Activated naive CD8-positive, alpha-beta T cell treated with anti-CD3 and anti-CD28 coated beads, Interleukin-2, amount 10 ng/mL, durations not matched to agents 7 days and 5 days (primary cell): ENCODE results near the gene KRT40. TPM values are rescaled to one million over a fixed set of nuclear protein-coding genes. Genes with fewer than 3 reads are reported as not detected.

Experiments
- ATAC-seq: fragments of 150-1000 bp; cut with Tn5 transposase; one replicate; pipeline ENCODE4 v1.10.0; 2021; ENCODE audit warnings: low read depth, moderate library complexity
- POLR2A ChIA-PET: fragments of 350-600 bp; sonication (Branson Sonifier 250); formaldehyde crosslinking; loops from one replicate; lab custom pipeline; 2021; ENCODE audit warnings: antibody characterized with exemption; lab: Charles Lee
- DNase-seq: peaks from one replicate; pipeline ENCODE4 v3.0.0; 2021
- H3K27ac Mint-ChIP-seq: one replicate; pipeline ENCODE4 v1.8.0; 2022; ENCODE audit warnings: mild to moderate bottlenecking, mixed read lengths
- H3K27me3 Mint-ChIP-seq: one replicate; pipeline ENCODE4 v1.8.0; 2022; ENCODE audit warnings: mild to moderate bottlenecking, moderate library complexity, mixed read lengths
- H3K36me3 Mint-ChIP-seq: one replicate; pipeline ENCODE4 v1.8.0; 2021; ENCODE audit warnings: mild to moderate bottlenecking, mixed read lengths
- H3K4me1 Mint-ChIP-seq: one replicate; pipeline ENCODE4 v1.8.0; 2021; ENCODE audit warnings: mixed read lengths
- H3K4me3 Mint-ChIP-seq: one replicate; pipeline ENCODE4 v1.8.0; 2022; ENCODE audit warnings: mild to moderate bottlenecking, moderate library complexity, mixed read lengths
- H3K9me3 Mint-ChIP-seq: one replicate; pipeline ENCODE4 v1.8.0; 2021; ENCODE audit warnings: mixed read lengths
- total RNA-seq, 2 experiments: library from RNA; stranded (reverse); gene quantifications; one replicate each; pipeline ENCODE4 v1.2.3, GENCODE V29; 2021

The KRT40 gene
- total RNA-seq, 2 experiments from 2014 or later = not detected

DNA sequence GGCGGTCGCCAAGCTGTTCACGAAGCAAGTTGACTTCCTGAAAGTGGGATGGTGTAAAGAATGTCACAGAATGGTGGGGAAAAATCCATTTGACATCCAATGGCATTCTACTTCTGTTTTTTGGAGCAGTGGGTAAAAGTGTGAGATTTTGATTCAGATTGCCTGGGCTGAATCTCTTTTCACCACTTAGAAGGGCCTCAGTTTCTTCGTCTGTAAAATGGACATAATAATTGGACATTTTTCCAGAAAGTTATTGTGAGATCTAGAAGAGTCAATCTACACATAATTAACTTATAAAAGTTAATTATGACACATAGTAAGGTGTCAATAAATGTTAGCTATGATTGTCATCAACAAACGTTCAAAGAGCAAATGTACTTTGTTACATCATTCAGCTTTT is 3.0 kb downstream of the KRT40 start:
- H3K4me3 Mint-ChIP-seq = no peak overlapping the region
- H3K9me3 Mint-ChIP-seq = no peaks in the 10 kb centered on the region
- DNase-seq = no peak
- H3K36me3 Mint-ChIP-seq = no peaks in the 10 kb centered on the region
- H3K27ac Mint-ChIP-seq = no peak overlapping the region
- ATAC-seq = no peak
- H3K4me1 Mint-ChIP-seq = no peaks in the 10 kb centered on the region
- POLR2A ChIA-PET = no interaction called here
- peaks cover 17% of the 10 kb centered on the region for H3K27me3 Mint-ChIP-seq

DNA sequence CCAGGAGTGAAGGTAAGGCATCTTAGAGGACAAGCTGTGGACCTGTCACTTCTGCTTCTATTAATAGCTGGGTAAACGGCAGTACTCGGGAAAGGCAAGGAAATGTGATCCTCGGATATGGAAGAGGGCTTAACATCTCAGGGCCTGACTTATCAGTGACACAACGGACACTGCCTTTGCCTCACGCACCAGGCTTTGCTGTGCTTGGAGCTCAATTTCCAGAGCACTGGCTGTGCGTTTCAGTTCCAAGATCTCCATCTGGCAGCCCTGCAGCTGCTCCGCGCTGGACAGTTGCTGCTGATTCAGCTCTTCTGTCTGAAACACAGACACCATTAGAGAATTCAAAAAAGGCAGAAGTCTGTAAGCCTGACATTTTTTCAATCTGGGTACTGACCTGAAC is 3.5 kb downstream of the KRT40 start:
- no peaks in the 10 kb centered on the region for H3K4me1 Mint-ChIP-seq
- H3K27me3 Mint-ChIP-seq = peaks cover 14% of the 10 kb centered on the region
- H3K36me3 Mint-ChIP-seq = no peaks in the 10 kb centered on the region
- no peak overlapping the region for H3K4me3 Mint-ChIP-seq
- POLR2A ChIA-PET = no interaction called here
- ATAC-seq (no peak), DNase-seq (no peak)
- no peak overlapping the region for H3K27ac Mint-ChIP-seq
- H3K9me3 Mint-ChIP-seq = no peaks in the 10 kb centered on the region

GRCh38 chr17:40980117-40980516 is 4.0 kb downstream of the KRT40 start:
- Mint-ChIP-seq H3K27me3 (peaks cover 14% of the 10 kb centered on the region), H3K4me3 (no peak overlapping the region), H3K4me1 (no peaks in the 10 kb centered on the region), H3K36me3 (no peaks in the 10 kb centered on the region), H3K9me3 (no peaks in the 10 kb centered on the region), H3K27ac (no peak overlapping the region)
- POLR2A ChIA-PET = no interaction called here
- DNase-seq (no peak), ATAC-seq (no peak)

- Mint-ChIP-seq H3K4me3 (no peak overlapping the region), H3K9me3 (no peaks in the 10 kb centered on the region), H3K4me1 (no peaks in the 10 kb centered on the region), H3K27ac (no peak overlapping the region), H3K36me3 (no peaks in the 10 kb centered on the region), H3K27me3 (peaks cover 14% of the 10 kb centered on the region)
- ATAC-seq (no peak), DNase-seq (no peak)
- POLR2A ChIA-PET = no interaction called here
These were observed 5.5 kb downstream of the KRT40 start for GRCh38 chr17:40978575-40979151.

DNA sequence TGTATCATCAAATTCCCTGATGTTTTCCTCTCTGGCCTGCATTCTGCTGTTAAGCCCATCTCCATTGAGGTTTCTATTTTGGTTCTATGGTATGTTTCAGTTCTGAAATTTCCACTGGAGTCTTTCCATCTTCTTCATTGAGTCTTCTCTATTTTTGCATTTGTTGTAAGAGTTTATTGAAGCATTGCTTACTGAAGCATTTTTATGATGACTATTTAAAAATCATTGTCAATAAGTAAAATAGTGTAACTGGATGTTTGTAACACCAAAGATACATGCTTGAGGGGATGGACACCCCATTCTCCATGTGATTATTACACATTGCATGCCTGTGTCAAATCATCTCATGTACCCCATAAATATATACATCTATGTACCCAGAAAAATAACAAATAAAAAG is 8.6 kb downstream of the KRT40 start:
- Mint-ChIP-seq H3K4me1 (no peaks in the 10 kb centered on the region), H3K27ac (no peak overlapping the region), H3K4me3 (no peak overlapping the region), H3K9me3 (no peaks in the 10 kb centered on the region), H3K27me3 (peaks cover 12% of the 10 kb centered on the region), H3K36me3 (no peaks in the 10 kb centered on the region)
- ATAC-seq (no peak), DNase-seq (no peak)
- POLR2A ChIA-PET = interaction anchor here (0.6 kb wide), 1 partner anchor 69 kb away, joined by 3 read pairs; no protein-coding TSS in a partner anchor

- POLR2A ChIA-PET = no interaction called here
- no peak for ATAC-seq
- DNase-seq = no peak
- no peaks in the 10 kb centered on the region for H3K4me1 Mint-ChIP-seq
- no peaks in the 10 kb centered on the region for H3K9me3 Mint-ChIP-seq
- H3K27me3 Mint-ChIP-seq = peaks cover 13% of the 10 kb centered on the region
- no peak overlapping the region for H3K27ac Mint-ChIP-seq
- no peaks in the 10 kb centered on the region for H3K36me3 Mint-ChIP-seq
- H3K4me3 Mint-ChIP-seq = no peak overlapping the region
These were observed 9.8 kb downstream of the KRT40 start for GRCh38 chr17:40974366-40974765.

- Mint-ChIP-seq H3K4me1 (peaks cover 2% of the 10 kb centered on the region), H3K27me3 (peaks cover 6% of the 10 kb centered on the region), H3K27ac (no peak overlapping the region), H3K4me3 (no peak overlapping the region), H3K9me3 (peaks cover 7% of the 10 kb centered on the region), H3K36me3 (no peaks in the 10 kb centered on the region)
- ATAC-seq (no peak), DNase-seq (no peak)
- POLR2A ChIA-PET = no interaction called here
These were observed 16.5 kb downstream of the KRT40 start for GRCh38 chr17:40967582-40967981.

GRCh38 chr17:40966848-40967247 is 17.3 kb downstream of the KRT40 start, which contains the start of gene KRT39:
KRT39 (minus strand) TSS chr17:40966948; CDS start chr17:40966856, 92 bp downstream.
- POLR2A ChIA-PET = no interaction called here
- peaks cover 2% of the 10 kb centered on the region for H3K4me1 Mint-ChIP-seq
- no peak within 1 kb of the TSS for H3K27ac Mint-ChIP-seq
- no peak for DNase-seq
- no peak within 1 kb of the TSS for H3K4me3 Mint-ChIP-seq
- no peak for ATAC-seq
- H3K36me3 Mint-ChIP-seq = no peaks in the 10 kb centered on the region
- peaks cover 7% of the 10 kb centered on the region for H3K9me3 Mint-ChIP-seq
- H3K27me3 Mint-ChIP-seq = peaks cover 6% of the 10 kb centered on the region

GRCh38 chr17:40963838-40964237 is 20.3 kb downstream of the KRT40 start:
- H3K36me3 Mint-ChIP-seq = peaks cover 2% of the 10 kb centered on the region
- peaks cover 7% of the 10 kb centered on the region for H3K4me1 Mint-ChIP-seq
- DNase-seq (no peak), ATAC-seq (no peak)
- H3K27ac Mint-ChIP-seq = no peak overlapping the region
- no peak overlapping the region for H3K4me3 Mint-ChIP-seq
- H3K9me3 Mint-ChIP-seq = peaks cover 7% of the 10 kb centered on the region
- H3K27me3 Mint-ChIP-seq = peaks cover 4% of the 10 kb centered on the region
- POLR2A ChIA-PET = no interaction called here

GRCh38 chr17:40962059-40962561 is 22.0 kb downstream of the KRT40 start:
- POLR2A ChIA-PET = no interaction called here
- no peak overlapping the region for H3K27ac Mint-ChIP-seq

DNA sequence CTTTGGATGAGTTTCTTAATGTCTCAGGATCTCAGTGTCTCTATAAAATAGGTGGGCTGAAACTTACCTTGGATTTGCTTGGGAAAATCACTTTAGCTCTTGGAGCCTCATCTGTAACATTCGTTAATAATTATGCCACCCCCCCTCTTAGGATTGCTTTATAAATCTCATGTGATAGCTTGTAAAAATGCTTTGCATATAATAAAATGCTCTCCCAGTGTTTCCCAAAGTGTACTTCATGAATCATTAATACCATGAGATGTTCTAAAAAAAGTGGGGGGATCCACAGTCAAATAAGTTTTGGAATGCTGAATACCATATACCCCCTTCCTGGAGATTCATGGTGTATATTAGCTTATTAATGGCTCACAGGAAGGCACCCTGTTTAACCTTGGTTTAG is 22.5 kb downstream of the KRT40 start:
- H3K27me3 Mint-ChIP-seq = peaks cover 4% of the 10 kb centered on the region
- no peak overlapping the region for H3K4me3 Mint-ChIP-seq
- H3K9me3 Mint-ChIP-seq = peaks cover 3% of the 10 kb centered on the region
- DNase-seq (no peak), ATAC-seq (no peak)
- no peak overlapping the region for H3K27ac Mint-ChIP-seq
- POLR2A ChIA-PET = no interaction called here
- H3K36me3 Mint-ChIP-seq = peaks cover 2% of the 10 kb centered on the region
- peaks cover 7% of the 10 kb centered on the region for H3K4me1 Mint-ChIP-seq

More at GRCh38 chr17:40962059-40962561, 22.0 kb downstream of the KRT40 start:
- DNase-seq = no peak
- peaks cover 2% of the 10 kb centered on the region for H3K36me3 Mint-ChIP-seq
- no peak for ATAC-seq
- H3K4me1 Mint-ChIP-seq = peaks cover 7% of the 10 kb centered on the region
- H3K4me3 Mint-ChIP-seq = no peak overlapping the region
- H3K9me3 Mint-ChIP-seq = peaks cover 3% of the 10 kb centered on the region
- H3K27me3 Mint-ChIP-seq = peaks cover 4% of the 10 kb centered on the region

- H3K4me1 Mint-ChIP-seq = peaks cover 7% of the 10 kb centered on the region
- H3K27me3 Mint-ChIP-seq = peaks cover 6% of the 10 kb centered on the region
- POLR2A ChIA-PET = no interaction called here
These were observed 24.0 kb downstream of the KRT40 start for GRCh38 chr17:40960144-40960543.

GRCh38 chr17:40958086-40958953 is 25.8 kb downstream of the KRT40 start:
- Mint-ChIP-seq H3K27ac (no peak overlapping the region), H3K27me3 (peaks cover 14% of the 10 kb centered on the region), H3K4me1 (peaks cover 5% of the 10 kb centered on the region), H3K9me3 (peaks cover 2% of the 10 kb centered on the region), H3K4me3 (no peak overlapping the region), H3K36me3 (peaks cover 2% of the 10 kb centered on the region)
- no peak for ATAC-seq
- POLR2A ChIA-PET = interaction anchor here (0.6 kb wide), 1 partner anchor 337 kb away, joined by 3 read pairs; no protein-coding TSS in a partner anchor
- DNase-seq = no peak

More at GRCh38 chr17:40960144-40960543, 24.0 kb downstream of the KRT40 start:
- peaks cover 2% of the 10 kb centered on the region for H3K36me3 Mint-ChIP-seq
- ATAC-seq (no peak), DNase-seq (no peak)
- no peak overlapping the region for H3K27ac Mint-ChIP-seq
- no peak overlapping the region for H3K4me3 Mint-ChIP-seq
- H3K9me3 Mint-ChIP-seq = peaks cover 2% of the 10 kb centered on the region
